Loucy (cell line): ENCODE data around the gene DNAJB8.

Source experiments
- CTCF ChIP-seq: fragments of 200-600 bp; sonication (generic); conservative IDR thresholded peaks from 2 replicates; pipeline ENCODE4 v1.5.1; 2014; ENCODE audit warnings: mild to moderate bottlenecking, antibody characterized with exemption, low read length
- EZH2phosphoT487 ChIP-seq: fragments of 200-600 bp; IDR thresholded peaks from 2 replicates; pipeline ENCODE4 v1.6.1; 2018; ENCODE audit warnings: antibody characterized with exemption, mild to moderate bottlenecking, moderate library complexity, borderline replicate concordance

DNA sequence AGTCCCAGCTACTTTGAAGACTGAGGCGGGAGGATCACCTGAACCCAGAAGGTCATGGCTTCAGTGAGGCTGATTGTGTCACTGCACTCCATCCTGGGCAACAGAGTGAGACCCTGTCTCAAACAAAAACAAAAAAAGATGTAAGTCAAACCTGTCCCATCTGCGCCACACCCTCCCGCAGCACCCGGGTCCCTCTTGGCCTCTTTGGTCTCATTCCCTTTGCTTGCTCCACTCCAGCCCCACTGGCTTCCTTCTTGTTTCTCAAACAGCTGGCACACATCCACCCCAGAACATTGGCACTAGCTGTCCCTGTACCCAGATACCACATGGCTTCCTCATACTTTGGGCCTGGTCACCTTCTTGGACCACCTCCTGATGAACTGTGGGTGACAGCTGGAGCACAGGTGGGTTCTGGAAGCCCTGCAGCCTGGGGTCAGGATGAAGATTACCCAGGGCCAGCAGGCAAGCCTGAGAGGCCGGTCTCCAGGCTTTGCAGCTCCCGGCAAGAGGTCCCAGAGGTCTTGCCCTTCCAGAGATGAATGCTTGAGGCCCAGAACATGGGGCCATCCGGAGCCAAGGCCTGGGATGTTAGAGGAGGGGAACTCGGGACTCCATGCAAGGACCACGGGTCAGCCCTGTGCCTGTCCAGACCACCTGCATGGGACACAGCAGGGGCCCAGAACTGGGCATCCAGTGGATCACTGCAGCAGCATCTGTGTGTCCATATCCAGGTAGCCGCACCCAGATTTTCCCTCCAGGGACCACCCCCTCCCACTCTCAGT is 37.3 kb upstream of the DNAJB8 start:
- TF ChIP-seq CTCF, result no peak
- TF ChIP-seq EZH2phosphoT487, result no peak
